HG02970 (cell line): ENCODE data around the gene DCDC1.

Source experiments
- ATAC-seq: cut with Tn5 transposase; IDR thresholded peaks from one replicate; pipeline ENCODE4 v1.9.1; 2021; ENCODE audit warnings: mild to moderate bottlenecking, moderate library complexity, moderate number of reproducible peaks; ENCODE audit not compliant: unreplicated experiment, low FRiP score

Gene DCDC1, protein sequence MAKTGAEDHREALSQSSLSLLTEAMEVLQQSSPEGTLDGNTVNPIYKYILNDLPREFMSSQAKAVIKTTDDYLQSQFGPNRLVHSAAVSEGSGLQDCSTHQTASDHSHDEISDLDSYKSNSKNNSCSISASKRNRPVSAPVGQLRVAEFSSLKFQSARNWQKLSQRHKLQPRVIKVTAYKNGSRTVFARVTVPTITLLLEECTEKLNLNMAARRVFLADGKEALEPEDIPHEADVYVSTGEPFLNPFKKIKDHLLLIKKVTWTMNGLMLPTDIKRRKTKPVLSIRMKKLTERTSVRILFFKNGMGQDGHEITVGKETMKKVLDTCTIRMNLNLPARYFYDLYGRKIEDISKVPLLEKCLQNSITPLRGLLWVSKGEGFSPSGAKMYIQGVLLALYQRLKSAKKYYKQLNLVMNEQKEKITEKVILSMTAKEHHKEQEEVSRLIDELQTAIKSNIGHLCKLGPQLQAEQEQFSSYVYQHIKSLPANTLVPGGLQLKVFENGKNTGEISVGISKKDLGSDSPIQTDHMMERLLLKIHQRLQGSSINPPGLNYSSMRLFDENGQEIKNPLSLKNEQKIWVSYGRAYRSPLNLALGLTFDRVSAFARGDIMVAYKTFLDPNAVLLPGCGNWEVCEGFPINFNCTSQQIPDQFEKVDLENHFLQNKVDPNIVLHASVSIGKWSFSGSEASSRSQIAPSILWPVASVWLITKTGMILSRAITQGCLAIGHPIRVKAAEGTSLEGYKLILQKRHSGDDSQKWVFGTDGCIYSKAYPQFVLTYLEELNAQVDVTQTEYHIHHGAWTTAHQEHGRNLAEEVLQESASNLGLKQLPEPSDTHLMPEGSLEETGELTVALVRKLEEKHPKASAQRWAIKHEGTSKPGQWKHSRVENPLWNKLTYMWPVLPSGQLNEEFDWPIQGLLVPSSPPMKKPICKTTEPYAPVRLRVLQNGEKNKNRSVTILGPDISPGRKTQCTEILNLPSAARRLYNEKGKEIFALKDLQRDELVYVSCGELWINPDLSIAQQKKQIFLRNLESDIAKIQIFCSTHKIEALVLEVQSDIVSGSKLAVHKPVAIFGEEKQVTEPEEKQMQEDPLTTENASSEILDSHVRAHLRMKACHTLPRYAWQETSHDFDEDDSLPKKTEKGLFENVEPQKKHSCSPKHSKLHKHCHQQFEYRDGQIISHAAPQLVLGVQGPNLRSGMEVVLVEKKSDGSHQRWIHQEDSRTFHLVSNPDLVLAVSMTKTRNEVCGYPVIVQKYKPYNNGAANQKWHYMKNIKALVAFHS (N-terminal part only)

GRCh38 chr11:31369348-31370329, at the start of gene DCDC1, which contains the start of gene DNAJC24:
DCDC1 (minus strand) TSS chr11:31369739; CDS start chr11:31328280, 41,459 bp downstream.
DNAJC24 (plus strand) TSS chr11:31369860; CDS start chr11:31370749, 889 bp downstream.
- peak; percentile 99 for ATAC-seq

GRCh38 chr11:31419138-31419537, 49.6 kb upstream of the DCDC1 start:
- ATAC-seq: no peak

DNA sequence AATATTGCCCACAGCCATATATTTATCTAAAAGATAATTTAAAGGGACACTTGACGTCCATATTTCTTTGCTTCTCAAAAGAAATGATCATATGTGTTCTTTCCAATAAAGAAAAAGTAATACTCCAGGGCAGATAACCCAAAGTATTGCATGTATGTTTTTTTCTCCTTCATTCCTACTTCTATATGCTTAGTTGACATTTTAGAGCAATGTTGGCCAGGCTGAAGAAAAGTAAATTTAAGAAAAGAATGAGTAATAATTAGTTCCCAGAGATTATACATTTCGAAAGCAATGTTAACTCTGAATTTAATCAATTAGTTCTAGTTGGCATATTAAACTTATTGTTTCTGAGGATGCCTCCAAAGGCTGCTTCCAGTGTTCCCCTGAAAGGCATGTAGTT, 48.3 kb upstream of the DCDC1 start:
- ATAC-seq: no peak

DNA sequence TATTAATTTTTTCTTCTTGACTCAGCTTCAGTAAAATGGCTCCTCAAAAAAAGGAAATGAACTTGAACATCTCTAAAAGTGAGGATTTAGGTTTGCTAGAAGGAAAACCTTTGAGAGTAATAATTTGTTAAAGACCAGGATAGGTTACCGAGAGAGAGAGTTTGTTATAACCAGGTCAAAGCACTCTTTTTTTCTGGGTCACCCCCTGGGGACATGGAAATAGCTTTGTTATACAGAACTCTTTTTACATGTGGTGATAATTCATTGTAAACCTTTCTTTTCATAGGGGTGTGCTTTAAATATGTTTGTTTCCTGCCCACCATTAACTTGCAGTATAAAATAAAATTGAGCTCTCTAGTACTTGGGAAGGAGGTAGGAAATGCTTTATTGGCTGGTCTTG, 47.8 kb upstream of the DCDC1 start:
- no peak for ATAC-seq

- ATAC-seq: no peak
Observed at GRCh38 chr11:31415435-31415834, 45.9 kb upstream of the DCDC1 start.

DNA sequence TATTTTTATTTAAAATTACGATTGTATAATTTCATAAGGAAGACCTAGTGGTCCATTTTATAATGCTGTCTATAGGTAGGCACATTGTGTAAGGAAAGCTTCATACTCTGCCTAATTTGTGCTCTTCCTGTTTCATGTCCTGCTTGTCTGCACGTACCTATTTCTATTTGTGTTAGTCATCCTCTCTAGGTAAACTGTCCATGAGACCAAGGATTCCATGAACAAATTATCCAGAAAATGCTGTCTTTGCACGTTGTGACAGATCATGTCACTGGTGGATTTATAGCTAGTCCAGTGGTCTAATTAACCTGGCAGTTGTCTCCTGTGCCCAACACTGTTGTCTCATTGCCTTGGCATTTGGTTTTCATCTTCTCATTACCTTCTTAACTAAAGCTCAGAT, 44.8 kb upstream of the DCDC1 start:
- ATAC-seq: no peak

DNA sequence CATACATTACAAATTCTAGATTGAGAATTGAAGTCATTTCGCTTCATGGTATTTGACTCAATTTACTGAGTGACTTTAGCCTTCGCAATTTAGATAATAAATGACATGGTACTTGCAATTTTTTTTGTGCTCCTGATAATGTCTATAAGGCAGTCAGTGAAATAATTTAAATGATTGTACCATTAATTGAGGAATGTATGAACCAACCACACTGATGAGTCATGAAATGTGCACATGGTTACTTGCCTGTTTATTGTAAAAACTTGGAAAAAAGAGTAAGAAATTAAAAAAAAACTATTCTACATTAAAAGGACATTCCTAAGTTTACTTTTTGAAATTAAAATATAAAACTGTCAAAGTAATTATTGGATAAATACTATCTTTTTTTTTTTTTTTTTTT, 43.4 kb upstream of the DCDC1 start:
- no peak for ATAC-seq

DNA sequence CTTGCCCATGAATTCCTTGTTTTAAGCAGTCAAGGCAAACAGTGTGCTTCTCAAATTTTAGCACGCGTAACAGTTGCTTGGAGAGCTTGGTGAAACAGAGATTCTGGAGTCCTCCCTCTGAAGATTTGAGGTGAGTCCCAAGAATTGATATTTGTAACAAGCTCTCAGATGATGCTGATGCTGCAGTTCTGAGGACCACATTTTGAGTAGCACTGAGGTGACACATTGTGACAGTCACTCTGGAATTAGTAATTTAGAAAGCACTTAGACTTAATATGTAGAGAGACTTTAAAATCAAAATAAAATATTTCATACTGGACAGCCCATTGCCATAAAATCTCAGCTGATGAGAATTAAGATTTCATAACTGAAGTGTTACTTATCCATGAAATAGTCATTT, 38.7 kb upstream of the DCDC1 start:
- no peak for ATAC-seq

DNA sequence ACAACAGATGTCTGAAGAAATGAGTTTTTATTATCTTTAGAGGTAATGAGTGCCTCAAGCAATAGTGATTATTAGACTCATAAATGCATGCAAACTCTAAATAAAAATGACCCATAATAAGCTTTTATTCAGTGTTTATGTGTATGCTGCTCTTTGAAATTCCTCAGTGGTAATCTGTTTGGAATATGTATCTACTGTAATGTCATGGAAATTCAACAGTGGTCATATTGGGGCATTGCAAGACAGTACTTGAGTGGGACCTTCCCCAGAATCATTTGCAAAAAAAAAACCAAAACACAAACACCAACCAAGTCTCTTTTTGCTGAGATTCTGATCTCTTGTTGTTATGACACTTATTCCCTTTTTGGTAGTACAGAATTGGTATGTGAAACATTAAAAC, 35.1 kb upstream of the DCDC1 start:
- ATAC-seq: no peak

DNA sequence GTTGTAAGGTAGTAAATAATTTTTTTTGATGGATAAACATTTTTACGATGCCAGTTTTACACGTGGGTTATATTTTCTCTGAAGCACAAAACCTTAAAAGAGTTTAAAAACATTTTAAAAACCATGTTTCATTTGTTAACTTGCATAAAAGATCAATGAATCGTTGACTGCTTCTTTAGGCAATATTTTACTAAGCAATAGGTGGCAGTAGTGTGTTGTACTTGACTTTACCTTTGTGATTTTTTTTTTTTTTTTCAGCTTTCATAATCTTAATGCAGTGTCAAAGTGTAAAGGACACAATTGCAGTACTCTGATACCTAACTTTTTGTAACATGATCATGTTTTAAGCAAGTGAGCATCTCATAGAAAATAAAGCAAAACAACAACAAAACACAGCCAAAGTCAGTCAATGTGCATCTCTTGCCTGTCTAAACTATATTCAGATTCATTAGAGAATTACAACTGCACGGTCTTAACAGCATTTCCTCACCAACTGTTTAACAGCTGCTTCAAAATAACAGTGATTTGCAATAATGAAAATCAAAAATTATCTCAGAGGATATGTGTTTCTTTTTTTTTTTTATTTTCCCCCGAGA, 27.8 kb upstream of the DCDC1 start:
- ATAC-seq: no peak

DNA sequence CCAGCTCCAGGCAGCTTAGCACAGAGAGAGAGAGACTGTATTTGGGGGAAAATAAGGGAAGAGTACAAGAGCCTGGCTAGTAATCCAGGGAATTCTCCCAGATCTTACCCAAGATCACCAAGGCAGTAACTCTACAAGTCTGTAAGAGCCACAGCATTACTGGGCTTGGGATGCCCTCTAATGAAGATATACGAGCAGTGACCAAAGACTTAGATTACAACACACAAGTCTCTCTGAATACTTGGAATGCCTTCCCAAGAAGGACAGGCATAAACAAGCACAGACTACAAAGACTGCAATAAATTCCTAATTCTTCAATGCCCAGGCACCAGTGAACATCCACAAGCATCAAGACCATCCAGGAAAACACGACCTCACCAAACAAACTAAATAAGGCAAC, 17.8 kb upstream of the DCDC1 start:
- no peak for ATAC-seq

DNA sequence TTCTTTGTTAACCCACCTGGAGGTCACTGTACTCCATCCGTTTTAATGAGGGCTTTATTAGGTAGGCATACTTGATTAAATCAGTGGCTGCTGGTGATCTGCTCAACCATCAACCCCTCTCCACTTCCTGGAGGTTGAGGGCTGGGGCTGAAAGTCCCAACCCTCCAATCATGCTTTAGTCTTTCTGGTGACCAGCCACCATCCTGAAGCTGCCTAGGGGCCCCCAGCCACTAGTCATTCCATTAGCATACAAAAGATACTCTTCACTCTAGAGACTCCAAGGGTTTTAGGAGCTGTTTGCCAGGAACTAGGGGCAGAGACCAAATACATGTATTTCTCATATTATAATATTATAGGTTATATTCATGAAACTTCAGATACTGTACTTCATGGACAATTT, 13.6 kb upstream of the DCDC1 start:
- ATAC-seq: no peak

DNA sequence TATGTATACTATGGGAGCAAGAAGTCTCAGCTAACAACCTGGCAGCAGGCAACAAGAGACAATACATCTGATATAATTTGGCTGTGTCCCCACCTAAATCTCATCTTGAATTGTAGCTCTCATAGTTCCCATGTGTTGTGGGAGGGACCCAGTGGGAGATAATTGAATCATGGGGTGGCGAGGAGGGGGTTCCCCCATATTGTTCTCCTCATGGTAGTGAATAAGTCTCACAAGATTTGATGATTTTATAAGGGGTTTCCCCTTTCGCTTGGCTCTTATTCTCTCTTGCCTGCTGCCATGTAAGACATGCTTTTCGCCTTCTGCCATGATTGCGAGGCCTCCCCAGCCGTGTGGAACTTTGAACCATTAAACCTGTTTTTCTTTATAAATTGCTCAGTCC, 6.3 kb upstream of the DCDC1 start:
- no peak for ATAC-seq

DNA sequence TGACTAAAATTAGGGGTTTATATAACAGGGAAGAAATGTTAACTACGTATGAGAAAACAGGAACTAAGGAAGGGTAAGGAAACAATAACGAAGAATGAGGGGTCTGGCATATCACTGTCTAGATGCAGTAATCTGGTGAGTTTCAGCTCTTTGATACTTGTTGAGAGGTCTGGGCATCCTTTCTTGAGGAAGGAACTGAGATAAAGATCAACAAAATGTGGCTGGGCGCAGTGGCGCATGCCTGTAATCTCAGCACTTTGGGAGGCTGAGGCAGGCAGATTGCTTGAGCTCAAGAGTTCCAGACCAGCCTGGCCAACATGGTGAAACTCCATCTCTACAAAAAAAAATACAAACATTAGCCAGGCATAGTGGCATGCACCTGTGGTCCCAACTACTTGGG, 2.7 kb downstream of the DCDC1 start:
- no peak for ATAC-seq

DNA sequence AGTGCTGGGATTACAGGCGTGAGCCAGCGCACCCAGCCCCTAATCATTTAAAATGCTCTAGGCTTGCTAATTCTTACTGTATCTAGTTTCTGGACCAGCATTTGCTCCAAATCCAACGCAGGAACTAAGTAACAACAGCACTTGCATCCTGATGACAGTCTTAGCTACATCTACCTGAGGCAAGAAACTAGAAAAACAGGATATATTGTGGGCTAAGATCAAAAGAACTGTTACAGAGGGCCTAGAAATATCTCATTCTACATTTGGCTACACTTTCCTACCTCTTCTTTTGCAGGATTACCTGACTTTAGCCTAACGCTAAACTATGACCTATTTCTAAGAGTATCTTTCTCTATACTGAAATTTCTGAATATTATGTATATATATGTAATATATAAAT, 7.8 kb downstream of the DCDC1 start:
- ATAC-seq: no peak

DNA sequence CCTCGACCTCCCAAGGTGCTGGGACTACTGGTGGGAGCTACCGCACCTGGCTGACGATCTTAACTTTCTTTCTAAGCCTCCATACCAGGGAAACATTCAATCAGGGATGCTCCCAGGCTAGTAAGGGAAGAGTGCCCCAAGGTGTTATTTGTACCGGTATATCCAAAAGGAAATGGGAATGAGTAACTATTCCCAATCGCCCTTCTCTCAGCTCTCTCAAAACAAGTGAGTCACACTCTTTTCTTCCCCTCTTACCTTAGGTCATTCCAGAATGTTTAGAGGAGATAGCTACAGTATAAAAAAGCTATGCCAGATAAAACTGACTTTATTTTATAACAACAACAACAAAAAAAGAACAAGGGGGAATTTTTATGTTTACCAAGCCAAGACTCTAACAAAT, 13.7 kb downstream of the DCDC1 start:
- ATAC-seq: no peak

DNA sequence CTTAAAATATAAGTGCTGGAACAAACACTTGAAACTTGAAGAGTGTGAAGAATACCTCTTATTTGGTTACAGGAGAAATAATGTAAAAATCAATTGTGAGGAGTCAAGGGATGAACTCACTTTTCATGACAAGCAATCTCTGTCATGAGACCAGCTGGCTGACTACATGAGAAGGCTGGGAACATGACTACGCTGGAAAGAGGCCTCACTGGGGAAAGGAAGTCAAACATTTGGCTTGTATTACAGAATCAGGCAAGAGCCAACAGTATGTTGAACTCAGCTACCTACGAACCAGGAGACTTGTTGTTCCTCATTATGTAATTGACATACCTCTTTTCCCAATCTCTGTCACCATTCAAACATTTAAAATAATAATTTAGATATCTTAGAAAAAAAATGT, 14.4 kb downstream of the DCDC1 start:
- no peak for ATAC-seq

DNA sequence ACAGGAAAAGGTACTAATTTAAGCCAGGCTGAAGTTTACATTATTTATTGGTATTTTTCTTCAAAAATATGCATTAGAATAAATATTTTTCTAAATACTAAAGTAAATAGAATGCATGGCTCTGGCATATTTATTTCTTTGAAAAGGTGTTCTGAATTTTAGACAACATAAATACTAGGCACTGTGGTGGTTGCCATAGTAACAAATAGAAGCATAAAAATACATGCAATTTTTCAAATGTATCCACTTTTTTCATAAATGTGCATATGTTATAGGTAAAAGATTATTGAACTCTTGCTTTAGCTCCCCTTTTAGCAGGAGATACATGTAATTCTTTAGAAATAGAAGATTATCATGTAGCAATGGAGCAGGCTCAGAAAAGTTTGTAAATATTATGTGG, 18.4 kb downstream of the DCDC1 start:
- ATAC-seq: no peak

GRCh38 chr11:31340903-31341572, 28.5 kb downstream of the DCDC1 start:
- ATAC-seq: no peak
